Left ventricle myocardium superior (tissue), 1 donor: Measurements from ENCODE around the gene MRPL16. TPM values are rescaled to one million over a fixed set of nuclear protein-coding genes. Genes with fewer than 3 reads are reported as not detected.
"Not testable (repeated sequence)": the region's sequence is repeated elsewhere in the genome, so short reads cannot be mapped to it uniquely, and the experiment has no call there.

Experiments
- ATAC-seq: fragments of 200-7000 bp; cut with Tn5 transposase; one replicate; pipeline ENCODE4 v1.9.1; 2020; ENCODE audit warnings: mild to moderate bottlenecking, moderate library complexity
- DNase-seq: peaks from one replicate; pipeline ENCODE4 v3.0.0-alpha.2; 2020
- intact Hi-C: fragments of 100-400 bp; cut with micrococcal nuclease; formaldehyde crosslinking; loops from one replicate; pipeline ENCODE4 v1.11.0; 2022
- long read RNA-seq: library from polyadenylated mRNA; unstranded; transcript quantifications from one replicate; pipeline ENCODE4 v2.0.0, GENCODE V29; 2021
- total RNA-seq: library from RNA; stranded (reverse); fragmentation: NEBNext Ultra II Directional; extraction: Animal tissue kit (Norgen Biotek cat#: 25700); gene quantifications from one replicate; pipeline ENCODE4 v1.2.1, GENCODE V29; 2021
- donor health status: DM: no; HTN: yes; CAD: no; lungs with severe emphysema.

Gene MRPL16
- total RNA-seq, result 103 TPM
- long read RNA-seq, transcript MRPL16-201 (4 exons, 1,182 nt), result major isoform, 157 of 174 reads
- long read RNA-seq, partial matches to known transcripts, result 10 of 174 reads
- long read RNA-seq, other reads (novel, unspliced or antisense), result 5 of 174 reads

GRCh38 chr11:59810189-59810910 is at the start of gene MRPL16:
Gene MRPL16 (minus strand): TSS chr11:59810778. CDS start chr11:59810658, 120 bp downstream.
- DNase-seq, result peak; percentile 88
- intact Hi-C loops, result no loop called here
- ATAC-seq, result peak; percentile 99

DNA sequence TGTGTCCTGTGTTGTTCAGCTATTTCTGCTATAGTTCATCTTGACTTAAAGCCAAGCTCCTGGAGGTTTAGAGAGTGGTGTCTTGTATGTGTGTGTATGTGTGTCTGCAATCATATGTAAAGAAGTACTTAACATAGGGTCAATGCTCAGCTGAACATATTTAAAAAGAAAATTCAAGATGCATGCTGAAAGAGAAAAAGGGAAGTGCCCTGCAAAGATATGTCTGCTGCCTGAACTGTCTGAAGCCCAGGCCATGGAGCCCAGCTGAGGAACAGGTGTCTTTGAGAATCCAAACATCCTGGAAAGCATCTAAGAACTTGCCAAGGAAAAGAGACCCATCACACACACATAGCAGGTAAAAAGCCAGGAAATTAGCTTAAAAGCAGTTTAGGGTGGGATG is 49.1 kb upstream of the MRPL16 start:
- DNase-seq, result no peak
- ATAC-seq, result no peak
- intact Hi-C loops, result no loop called here

GRCh38 chr11:59857439-59858434 is 47.2 kb upstream of the MRPL16 start:
- ATAC-seq (no peak), DNase-seq (no peak)
- intact Hi-C loops, result no loop called here

GRCh38 chr11:59854871-59855270 is 44.3 kb upstream of the MRPL16 start:
- intact Hi-C loops, result no loop called here
- ATAC-seq (no peak), DNase-seq (no peak)

DNA sequence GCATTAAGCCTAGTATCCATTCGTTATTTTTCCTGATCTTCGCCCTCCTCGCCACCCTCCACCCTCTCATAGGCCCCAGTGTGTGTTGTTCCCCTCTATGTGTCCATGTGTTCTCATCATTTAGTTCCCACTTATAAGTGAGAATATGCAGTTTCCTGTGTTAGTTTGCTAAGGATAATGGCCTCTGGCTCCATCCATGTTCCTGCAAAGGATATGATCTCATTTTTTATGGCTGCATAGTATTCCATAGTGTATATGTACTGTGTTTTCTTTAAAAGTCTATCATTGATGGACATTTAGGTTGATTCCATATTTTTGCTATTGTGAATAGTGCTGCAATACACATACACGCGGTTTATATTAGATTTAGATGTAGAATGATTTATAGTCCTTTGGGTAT is 40.8 kb upstream of the MRPL16 start:
- DNase-seq, result not testable (repeated sequence)

DNA sequence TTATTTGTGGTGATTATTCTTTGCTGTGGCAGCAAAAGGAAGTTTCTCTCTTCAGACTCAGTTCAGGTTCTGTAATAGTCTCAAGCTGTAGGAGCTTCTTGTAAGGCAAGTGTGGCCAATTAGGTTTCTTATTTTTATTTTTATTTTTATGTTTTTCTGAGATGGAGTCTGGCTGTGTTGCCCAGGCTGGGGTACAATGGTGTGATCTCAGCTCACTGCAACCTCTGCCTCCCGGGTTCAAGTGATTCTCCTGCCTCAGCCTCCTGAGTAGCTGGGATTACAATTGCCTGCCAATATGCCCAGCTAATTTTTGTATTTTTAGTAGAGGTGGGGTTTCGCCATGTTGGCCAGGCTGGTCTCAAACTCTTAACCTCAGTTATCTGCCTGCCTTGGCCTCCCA is 39.0 kb upstream of the MRPL16 start:
- DNase-seq, ATAC-seq, intact Hi-C loops: not testable (repeated sequence)

More for the DNA sequence above, 40.8 kb upstream of the MRPL16 start:
- intact Hi-C loops, ATAC-seq: not testable (repeated sequence)

GRCh38 chr11:59849129-59849528 is 38.6 kb upstream of the MRPL16 start:
- ATAC-seq (no peak), DNase-seq (no peak)
- intact Hi-C loops, result no loop called here

- ATAC-seq, intact Hi-C loops, DNase-seq: not testable (repeated sequence)
These were observed 37.9 kb upstream of the MRPL16 start for GRCh38 chr11:59848439-59848838.

GRCh38 chr11:59847626-59848025 is 37.0 kb upstream of the MRPL16 start:
- ATAC-seq (no peak), DNase-seq (no peak)
- intact Hi-C loops, result no loop called here

- intact Hi-C loops, result no loop called here
- DNase-seq, result no peak
- ATAC-seq, result no peak
These were observed 36.0 kb upstream of the MRPL16 start for GRCh38 chr11:59846556-59846955.

- intact Hi-C loops, result no loop called here
- ATAC-seq, result no peak
- DNase-seq, result no peak
These were observed 34.8 kb upstream of the MRPL16 start, which contains the start of gene CBLIF for GRCh38 chr11:59845399-59845798. Gene CBLIF (minus strand): TSS chr11:59845499. CDS start chr11:59845453, 46 bp downstream.

DNA sequence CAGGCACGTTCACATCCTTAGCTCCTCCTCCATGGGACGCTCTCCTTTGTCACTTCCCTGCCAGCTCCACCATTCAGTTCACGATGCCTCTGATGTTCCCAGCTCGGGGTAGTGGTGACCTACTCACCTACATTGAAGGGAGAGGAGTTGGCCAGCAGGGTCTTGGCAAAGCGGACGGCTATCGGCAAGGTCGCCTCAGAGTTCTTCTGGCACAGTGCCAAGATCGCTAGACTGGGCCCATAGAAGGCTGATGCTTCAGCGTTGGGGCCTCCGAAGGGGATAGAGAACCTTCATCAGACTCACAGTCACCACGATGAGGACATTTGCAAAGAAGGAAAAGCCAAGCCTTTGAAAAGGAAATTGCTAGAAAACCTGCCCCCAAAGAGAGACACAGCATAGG is 31.7 kb upstream of the MRPL16 start:
- intact Hi-C loops, result no loop called here
- no peak for DNase-seq

GRCh38 chr11:59841514-59841913 is 30.9 kb upstream of the MRPL16 start:
- intact Hi-C loops, result no loop called here

More for the DNA sequence above, 31.7 kb upstream of the MRPL16 start:
- ATAC-seq, result no peak

GRCh38 chr11:59839615-59840014 is 29.0 kb upstream of the MRPL16 start:
- ATAC-seq, result no peak
- intact Hi-C loops, result no loop called here

More at GRCh38 chr11:59841514-59841913, 30.9 kb upstream of the MRPL16 start:
- ATAC-seq (no peak), DNase-seq (no peak)

GRCh38 chr11:59833602-59834001 is 23.0 kb upstream of the MRPL16 start:
- intact Hi-C loops, result no loop called here
- ATAC-seq (no peak), DNase-seq (no peak)

More at GRCh38 chr11:59839615-59840014, 29.0 kb upstream of the MRPL16 start:
- no peak for DNase-seq

GRCh38 chr11:59829358-59829757 is 18.8 kb upstream of the MRPL16 start:
- ATAC-seq (no peak), DNase-seq (no peak)
- intact Hi-C loops, result no loop called here

DNA sequence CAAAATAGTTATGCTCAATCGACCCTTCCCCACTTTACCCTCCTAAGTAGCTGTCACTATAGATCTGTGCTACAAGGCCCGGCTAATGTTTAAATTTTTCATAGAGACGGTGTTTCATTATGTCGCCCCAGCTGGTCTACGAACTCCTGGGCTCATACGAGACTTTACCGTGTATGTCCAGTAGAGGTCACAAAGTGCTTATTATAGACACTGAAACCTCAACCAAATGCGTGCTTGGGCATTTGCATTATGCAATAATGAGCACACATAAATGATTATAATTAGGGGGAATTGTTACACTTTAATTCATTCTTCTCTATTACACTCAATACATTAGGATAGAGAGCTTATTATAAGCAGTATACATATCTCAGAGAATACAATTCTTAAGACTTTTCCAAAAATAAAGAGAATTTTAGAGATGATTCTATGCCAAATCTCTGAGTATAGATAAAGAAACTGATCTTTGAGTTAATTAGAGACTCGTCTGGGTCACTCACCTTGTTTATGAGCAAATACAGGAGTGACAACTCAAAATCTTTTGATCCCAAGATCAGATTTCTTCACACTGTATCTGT is 12.5 kb upstream of the MRPL16 start:
- peak; percentile 65 for ATAC-seq
- DNase-seq, result no peak
- intact Hi-C loops, result no loop called here

DNA sequence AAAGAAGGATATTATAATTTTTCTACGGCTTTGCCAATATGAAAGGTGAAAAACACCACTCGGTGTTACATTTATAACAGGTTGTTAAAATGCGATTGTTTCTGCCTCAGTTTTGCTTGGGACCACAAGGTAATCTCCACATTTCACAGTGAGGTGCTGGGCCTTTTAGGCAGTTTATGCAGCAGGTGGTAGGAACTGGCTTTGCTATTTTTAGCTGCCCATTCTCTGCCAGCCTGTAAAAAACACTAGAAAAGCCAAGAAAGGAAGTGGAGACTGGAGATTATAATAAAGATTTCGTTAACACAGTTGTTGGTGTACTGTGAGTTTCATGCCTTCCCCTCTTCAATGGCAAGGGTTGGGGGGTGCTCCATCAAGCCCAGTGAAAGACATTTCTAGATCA is 8.0 kb upstream of the MRPL16 start:
- DNase-seq (no peak), ATAC-seq (no peak)
- intact Hi-C loops, result no loop called here

- intact Hi-C loops, ATAC-seq, DNase-seq: not testable (repeated sequence)
These were observed 5.9 kb upstream of the MRPL16 start for GRCh38 chr11:59816434-59816833.
